DOHH2 (cell line): ENCODE measurements around the gene RPS29.

Experiments used
- CTCF ChIP-seq: fragments of 200-600 bp; sonication (generic); IDR thresholded peaks from one replicate; pipeline ENCODE4 v1.5.1; 2014; ENCODE audit warnings: antibody characterized with exemption, mild to moderate bottlenecking, low read depth, low read length; ENCODE audit not compliant: poor library complexity, severe bottlenecking
- EZH2phosphoT487 ChIP-seq: fragments of 200-600 bp; sonication (generic); IDR thresholded peaks from 2 replicates; pipeline ENCODE4 v1.6.1; 2017; ENCODE audit warnings: borderline replicate concordance, mild to moderate bottlenecking, antibody characterized with exemption, low read length, moderate library complexity, mixed read lengths

GRCh38 chr14:49550286-49551184, 35.6 kb downstream of the RPS29 start:
- TF ChIP-seq CTCF (no peak), EZH2phosphoT487 (no peak)
